Peyer's patch (tissue), 4 donors: ENCODE results near the gene TRMT44. TPM values are rescaled to one million over a fixed set of nuclear protein-coding genes. Genes with fewer than 3 reads are reported as not detected.
"Not testable (repeated sequence)": the region's sequence is repeated elsewhere in the genome, so short reads cannot be mapped to it uniquely, and the experiment has no call there.

Experiments
- DNase-seq, 3 donors: peaks; one replicate each; pipeline ENCODE4 v3.0.0-alpha.2; 2017 to 2019
- H3K27ac ChIP-seq, 4 donors: fragments of 200-600 bp; sonication (generic); one replicate each; pipeline ENCODE4 v1.5.1; 2016 to 2019
- H3K27me3 ChIP-seq, 2 donors: fragments of 200-600 bp; sonication (generic); one replicate each; pipeline ENCODE4 v1.5.1; 2019
- H3K36me3 ChIP-seq, 3 donors: fragments of 200-600 bp; sonication (generic); one replicate each; pipeline ENCODE4 v1.5.1; 2016 to 2019
- H3K4me1 ChIP-seq, 4 donors: fragments of 200-600 bp; sonication (generic); one replicate each; pipeline ENCODE4 v1.5.1; 2016 to 2019
- H3K4me3 ChIP-seq, 4 donors: fragments of 200-600 bp; sonication (generic); 1 replicate in 3 of 4; 2 replicates in 1 of 4; pipeline ENCODE4 v1.5.1; 2016 to 2019; ENCODE audit warnings: mild to moderate bottlenecking in 1 of 4
- H3K9me3 ChIP-seq, 4 donors: fragments of 200-600 bp; sonication (generic); one replicate each; pipeline ENCODE4 v1.5.1; 2016 to 2019; ENCODE audit warnings: mild to moderate bottlenecking in 1 of 4
- CTCF ChIP-seq, 6 experiments: fragments of 450-650 bp in 4 of 6; fragments of 200-600 bp in 2 of 6; sonication (generic) in 1 of 6; IDR thresholded peaks; one replicate each; pipeline ENCODE4 v1.5.1; 2017 to 2019; ENCODE audit warnings: antibody characterized with exemption in 6 of 6, mild to moderate bottlenecking in 3 of 6, moderate library complexity in 1 of 6
- POLR2A ChIP-seq, 2 donors: fragments of 450-650 bp; IDR thresholded peaks; one replicate each; pipeline ENCODE4 v1.5.1; 2017; ENCODE audit warnings: antibody characterized with exemption in 2 of 2, mild to moderate bottlenecking in 2 of 2, moderate library complexity in 2 of 2
- total RNA-seq, 4 donors: library from RNA; depleted of rRNA; stranded (reverse); fragments of >200 nt; gene quantifications; one replicate each; pipeline ENCODE4 v1.1.0, GENCODE V29; 2016

The TRMT44 gene
- total RNA-seq, 4 donors from 2014 or later, result 16.8 to 31.6 (median 28.1) TPM

GRCh38 chr4:8477095-8477635 is 36.6 kb downstream of the TRMT44 start:
- no peak for DNase-seq
- H3K4me3 ChIP-seq, result no peak overlapping the region
- peaks cover 0 to 16% (median 0%) of the 10 kb centered on the region in 4 donors for H3K4me1 ChIP-seq
- H3K9me3 ChIP-seq, result no peaks in the 10 kb centered on the region
- peaks cover 0 to 16% (median 0%) of the 10 kb centered on the region in 3 donors for H3K36me3 ChIP-seq
- no peak overlapping the region for H3K27ac ChIP-seq
- TF ChIP-seq CTCF (IDR thresholded peaks at IDR 0.05), result no peak
- no peak for TF ChIP-seq POLR2A (IDR thresholded peaks at IDR 0.05)
- H3K27me3 ChIP-seq, result no peaks in the 10 kb centered on the region

- TF ChIP-seq CTCF (IDR thresholded peaks at IDR 0.05), result no peak
- H3K36me3 ChIP-seq, result peaks cover 0 to 16% (median 0%) of the 10 kb centered on the region in 3 donors
Measured at GRCh38 chr4:8477676-8478075, 37.1 kb downstream of the TRMT44 start.

GRCh38 chr4:8478371-8478770 is 37.8 kb downstream of the TRMT44 start:
- TF ChIP-seq CTCF (IDR thresholded peaks at IDR 0.05), result no peak
- TF ChIP-seq POLR2A (IDR thresholded peaks at IDR 0.05), result no peak
- Histone ChIP-seq H3K4me1 (peaks cover 0 to 6% (median 0%) of the 10 kb centered on the region in 4 donors), H3K9me3 (no peaks in the 10 kb centered on the region), H3K4me3 (no peak overlapping the region), H3K27me3 (no peaks in the 10 kb centered on the region), H3K27ac (no peak overlapping the region), H3K36me3 (peaks cover 0 to 16% (median 0%) of the 10 kb centered on the region in 3 donors)
- no peak for DNase-seq

More at GRCh38 chr4:8477676-8478075, 37.1 kb downstream of the TRMT44 start:
- Histone ChIP-seq H3K4me3 (no peak overlapping the region), H3K4me1 (peaks cover 0 to 11% (median 0%) of the 10 kb centered on the region in 4 donors), H3K27me3 (no peaks in the 10 kb centered on the region), H3K27ac (no peak overlapping the region), H3K9me3 (no peaks in the 10 kb centered on the region)
- no peak for DNase-seq

GRCh38 chr4:8478801-8479744 is 38.5 kb downstream of the TRMT44 start:
- DNase-seq, result no peak
- no peaks in the 10 kb centered on the region for H3K9me3 ChIP-seq
- no peak overlapping the region for H3K27ac ChIP-seq
- no peak overlapping the region for H3K4me3 ChIP-seq
- H3K27me3 ChIP-seq, result no peaks in the 10 kb centered on the region
- no peaks in the 10 kb centered on the region for H3K4me1 ChIP-seq
- TF ChIP-seq CTCF (IDR thresholded peaks at IDR 0.05), result no peak
- no peak for TF ChIP-seq POLR2A (IDR thresholded peaks at IDR 0.05)
- peaks cover 0 to 16% (median 0%) of the 10 kb centered on the region in 3 donors for H3K36me3 ChIP-seq

- no peak overlapping the region for H3K27ac ChIP-seq
- H3K36me3 ChIP-seq, result peaks cover 0 to 16% (median 0%) of the 10 kb centered on the region in 3 donors
- H3K27me3 ChIP-seq, result no peaks in the 10 kb centered on the region
- TF ChIP-seq POLR2A (IDR thresholded peaks at IDR 0.05) (no peak), CTCF (IDR thresholded peaks at IDR 0.05) (no peak)
- H3K4me1 ChIP-seq, result no peaks in the 10 kb centered on the region
- H3K9me3 ChIP-seq, result no peaks in the 10 kb centered on the region
- H3K4me3 ChIP-seq, result no peak overlapping the region
- DNase-seq, result no peak
Measured at GRCh38 chr4:8480221-8480620, 39.6 kb downstream of the TRMT44 start.

GRCh38 chr4:8486643-8487042 is 46.1 kb downstream of the TRMT44 start:
- not testable (repeated sequence) for H3K4me1 ChIP-seq, H3K27me3 ChIP-seq, DNase-seq, H3K27ac ChIP-seq, H3K4me3 ChIP-seq, H3K9me3 ChIP-seq, H3K36me3 ChIP-seq
